ENCODE results near the gene RAMACL. TPM values are rescaled to one million over a fixed set of nuclear protein-coding genes. Genes with fewer than 3 reads are reported as not detected.

RAMACL gene
- total and polyA plus RNA-seq, 2 donors (not counting 1 experiment from before 2014, with no cell fraction given): 0.22 to 5.0 TPM

GRCh38 chr6:166629628-166630027, 43.1 kb upstream of the RAMACL start:
- peak; percentile 58 to 92 for DNase-seq (ENCODE audit: low read depth in 2 of 2)

GRCh38 chr6:166627875-166628801, 41.7 kb upstream of the RAMACL start:
- H3K36me3 ChIP-seq (ENCODE audit: control insufficient read depth, insufficient read depth, low read length): no peaks in the 10 kb centered on the region
- H2AFZ ChIP-seq (ENCODE audit: low read length): peak overlapping the region; percentile 74
- H3K4me3 ChIP-seq (replicated peaks in 1 of 4; ENCODE audit: control extremely low read depth in 1 of 4, insufficient read depth in 1 of 4, low read depth in 3 of 4, low read length in 4 of 4): peak overlapping the region; percentile 55 to 69 (median 65)
- peak overlapping the region; percentile 78 for H3K27ac ChIP-seq (ENCODE audit: insufficient read depth, low read length)
- no peak for TF ChIP-seq CTCF (conservative IDR thresholded peaks at IDR 0.05 in 1 of 2, IDR thresholded peaks at IDR 0.05 in 1 of 2; ENCODE audit: low read depth in 1 of 2, low read length in 2 of 2)
- TF ChIP-seq EZH2 (IDR thresholded peaks at IDR 0.05; ENCODE audit: low read length, missing control alignments): no peak
- H3K9me3 ChIP-seq (ENCODE audit: control insufficient read depth, insufficient read depth, low read depth, low read length): no peaks in the 10 kb centered on the region
- peak; percentile 47 to 56 for DNase-seq (ENCODE audit: low read depth in 2 of 2)
- H3K9ac ChIP-seq (ENCODE audit: insufficient read depth, low read length): peak overlapping the region; percentile 84
- no peaks in the 10 kb centered on the region for H3K27me3 ChIP-seq (ENCODE audit: control insufficient read depth, insufficient read depth, low read length)
- H4K20me1 ChIP-seq (ENCODE audit: control insufficient read depth, extremely low read depth, insufficient read depth, low read length): no peaks in the 10 kb centered on the region
- peak overlapping the region; percentile 99 for H3K4me2 ChIP-seq (ENCODE audit: extremely low read depth, insufficient read depth, low read length)
- H3K4me1 ChIP-seq (ENCODE audit: control insufficient read depth, extremely low read depth, insufficient read depth, low read length): peaks cover 19% of the 10 kb centered on the region
- H3K79me2 ChIP-seq (ENCODE audit: control insufficient read depth, insufficient read depth, low read length): peaks cover 24% of the 10 kb centered on the region

More at GRCh38 chr6:166629628-166630027, 43.1 kb upstream of the RAMACL start:
- no peak overlapping the region for H3K9ac ChIP-seq (ENCODE audit: insufficient read depth, low read length)
- no peak overlapping the region for H3K4me2 ChIP-seq (ENCODE audit: extremely low read depth, insufficient read depth, low read length)
- H3K79me2 ChIP-seq (ENCODE audit: control insufficient read depth, insufficient read depth, low read length): peaks cover 18% of the 10 kb centered on the region
- no peak for TF ChIP-seq CTCF (conservative IDR thresholded peaks at IDR 0.05 in 1 of 2, IDR thresholded peaks at IDR 0.05 in 1 of 2; ENCODE audit: low read depth in 1 of 2, low read length in 2 of 2)
- no peak for TF ChIP-seq EZH2 (IDR thresholded peaks at IDR 0.05; ENCODE audit: low read length, missing control alignments)
- no peaks in the 10 kb centered on the region for H3K9me3 ChIP-seq (ENCODE audit: control insufficient read depth, insufficient read depth, low read depth, low read length)
- no peaks in the 10 kb centered on the region for H3K27me3 ChIP-seq (ENCODE audit: control insufficient read depth, insufficient read depth, low read length)
- no peaks in the 10 kb centered on the region for H4K20me1 ChIP-seq (ENCODE audit: control insufficient read depth, extremely low read depth, insufficient read depth, low read length)
- no peak overlapping the region for H3K27ac ChIP-seq (ENCODE audit: insufficient read depth, low read length)
- H3K4me1 ChIP-seq (ENCODE audit: control insufficient read depth, extremely low read depth, insufficient read depth, low read length): peaks cover 13% of the 10 kb centered on the region
- H3K4me3 ChIP-seq (replicated peaks in 1 of 4; ENCODE audit: control extremely low read depth in 1 of 4, insufficient read depth in 1 of 4, low read depth in 3 of 4, low read length in 4 of 4): no peak overlapping the region
- H3K36me3 ChIP-seq (ENCODE audit: control insufficient read depth, insufficient read depth, low read length): no peaks in the 10 kb centered on the region
- H2AFZ ChIP-seq (ENCODE audit: low read length): no peak overlapping the region

GRCh38 chr6:166627033-166627874, 40.8 kb upstream of the RAMACL start, which contains the start of gene RPS6KA2:
Gene RPS6KA2 (minus strand): TSS chr6:166627251. CDS start chr6:166627019, 232 bp downstream.
- H3K36me3 ChIP-seq (ENCODE audit: control insufficient read depth, insufficient read depth, low read length): no peaks in the 10 kb centered on the region
- peak within 1 kb of the TSS; percentile 88 to 96 (median 92) for H3K4me3 ChIP-seq (replicated peaks in 1 of 4; ENCODE audit: control extremely low read depth in 1 of 4, insufficient read depth in 1 of 4, low read depth in 3 of 4, low read length in 4 of 4)
- H3K4me1 ChIP-seq (ENCODE audit: control insufficient read depth, extremely low read depth, insufficient read depth, low read length): peaks cover 19% of the 10 kb centered on the region
- peak within 1 kb of the TSS; percentile 95 for H3K9ac ChIP-seq (ENCODE audit: insufficient read depth, low read length)
- peak within 1 kb of the TSS; percentile 99 for H3K4me2 ChIP-seq (ENCODE audit: extremely low read depth, insufficient read depth, low read length)
- H3K9me3 ChIP-seq (ENCODE audit: control insufficient read depth, insufficient read depth, low read depth, low read length): no peaks in the 10 kb centered on the region
- H4K20me1 ChIP-seq (ENCODE audit: control insufficient read depth, extremely low read depth, insufficient read depth, low read length): no peaks in the 10 kb centered on the region
- peak within 1 kb of the TSS; percentile 74 for H2AFZ ChIP-seq (ENCODE audit: low read length)
- peak; percentile 99 to 100 for DNase-seq (ENCODE audit: low read depth in 2 of 2)
- peak within 1 kb of the TSS; percentile 84 for H3K27ac ChIP-seq (ENCODE audit: insufficient read depth, low read length)
- H3K79me2 ChIP-seq (ENCODE audit: control insufficient read depth, insufficient read depth, low read length): peaks cover 32% of the 10 kb centered on the region
- no peaks in the 10 kb centered on the region for H3K27me3 ChIP-seq (ENCODE audit: control insufficient read depth, insufficient read depth, low read length)
- TF ChIP-seq CTCF (conservative IDR thresholded peaks at IDR 0.05 in 1 of 2, IDR thresholded peaks at IDR 0.05 in 1 of 2; ENCODE audit: low read depth in 1 of 2, low read length in 2 of 2) (no peak), EZH2 (IDR thresholded peaks at IDR 0.05; ENCODE audit: low read length, missing control alignments) (no peak)

Data from fibroblast of lung (primary cell).